Mesenchymal stem cell (in vitro differentiated cells and primary cell): ENCODE measurements around the gene SKAP1.

Experiments used
- DNase-seq: peaks from one replicate; pipeline ENCODE4 v3.0.0-alpha.2; 2013
- H2AFZ ChIP-seq: one replicate; pipeline ENCODE4 v1.6.1; 2013; ENCODE audit warnings: low read depth, mild to moderate bottlenecking, control low read depth, inconsistent platforms, low read length, moderate library complexity
- H2AK5ac ChIP-seq: 2 replicates; pipeline ENCODE4 v1.6.1; 2013; ENCODE audit warnings: low read length, moderate library complexity, mild to moderate bottlenecking, inconsistent platforms; ENCODE audit not compliant: severe bottlenecking
- H2BK120ac ChIP-seq: one replicate; pipeline ENCODE4 v1.6.1; 2013; ENCODE audit warnings: low read depth, mild to moderate bottlenecking, inconsistent platforms, low read length, moderate library complexity
- H2BK12ac ChIP-seq, 2 experiments: one replicate each; pipeline ENCODE4 v1.6.1; 2013; ENCODE audit warnings: inconsistent platforms in 2 of 2, low read length in 2 of 2, mild to moderate bottlenecking in 2 of 2, moderate library complexity in 2 of 2, control low read depth in 1 of 2
- H2BK15ac ChIP-seq: one replicate; pipeline ENCODE4 v1.6.1; 2013; ENCODE audit warnings: mild to moderate bottlenecking, low read depth, inconsistent platforms; ENCODE audit not compliant: poor library complexity, severe bottlenecking
- H2BK5ac ChIP-seq: 2 replicates; pipeline ENCODE4 v1.6.1; 2013; ENCODE audit warnings: low read depth, mild to moderate bottlenecking, low read length, control low read depth, inconsistent platforms; ENCODE audit not compliant: poor library complexity, severe bottlenecking
- H3K14ac ChIP-seq, 2 experiments: one replicate each; pipeline ENCODE4 v1.6.1; 2013; ENCODE audit warnings: inconsistent platforms in 2 of 2, low read length in 2 of 2, control low read depth in 1 of 2, mild to moderate bottlenecking in 1 of 2, moderate library complexity in 1 of 2
- H3K18ac ChIP-seq, 2 experiments: one replicate each; pipeline ENCODE4 v1.6.1; 2013; ENCODE audit warnings: inconsistent platforms in 2 of 2, low read length in 2 of 2, control low read depth in 1 of 2, low read depth in 1 of 2, mild to moderate bottlenecking in 1 of 2
- H3K23ac ChIP-seq, 2 experiments: one replicate each; pipeline ENCODE4 v1.6.1; 2013; ENCODE audit warnings: inconsistent platforms in 2 of 2, low read length in 2 of 2, mild to moderate bottlenecking in 2 of 2, moderate library complexity in 2 of 2, control low read depth in 1 of 2
- H3K27ac ChIP-seq: 2 replicates; pipeline ENCODE4 v1.5.1; 2013; ENCODE audit warnings: mild to moderate bottlenecking, moderate library complexity, low read length, control low read depth, inconsistent platforms; ENCODE audit not compliant: poor library complexity, severe bottlenecking
- H3K27me3 ChIP-seq, 2 experiments: 2 replicates each; pipeline versions ENCODE4 v1.6.1 to v1.7.0; 2013; ENCODE audit warnings: low read length in 2 of 2, mild to moderate bottlenecking in 2 of 2, moderate library complexity in 2 of 2, control low read depth in 1 of 2, inconsistent platforms in 1 of 2; ENCODE audit not compliant: control insufficient read depth in 1 of 2, insufficient read depth in 1 of 2
- H3K36me3 ChIP-seq, 2 experiments: 2 replicates each; pipeline versions ENCODE4 v1.6.1 to v1.7.0; 2013; ENCODE audit warnings: low read length in 2 of 2, control low read depth in 1 of 2, inconsistent platforms in 1 of 2, low read depth in 1 of 2, mild to moderate bottlenecking in 1 of 2; ENCODE audit not compliant: insufficient read depth in 2 of 2, control insufficient read depth in 1 of 2
- H3K4ac ChIP-seq, 2 experiments: one replicate each; pipeline ENCODE4 v1.6.1; 2013; ENCODE audit warnings: inconsistent platforms in 2 of 2, low read length in 2 of 2, mild to moderate bottlenecking in 2 of 2, moderate library complexity in 2 of 2, control low read depth in 1 of 2, low read depth in 1 of 2
- H3K4me1 ChIP-seq: 2 replicates; pipeline ENCODE4 v1.6.1; 2013; ENCODE audit warnings: low read depth, low read length, control low read depth; ENCODE audit not compliant: control insufficient read depth, insufficient read depth
- H3K4me2 ChIP-seq: 2 replicates; pipeline ENCODE4 v1.6.1; 2013; ENCODE audit warnings: low read length, mild to moderate bottlenecking, inconsistent platforms; ENCODE audit not compliant: poor library complexity, severe bottlenecking
- H3K4me3 ChIP-seq, 2 experiments: 2 replicates each; pipeline versions ENCODE4 v1.5.1 to v1.7.0; 2013; ENCODE audit warnings: low read length in 2 of 2, mild to moderate bottlenecking in 2 of 2, control low read depth in 1 of 2, low read depth in 1 of 2; ENCODE audit not compliant: insufficient read depth in 1 of 2
- H3K79me1 ChIP-seq: replicated peaks from 2 replicates; pipeline ENCODE4 v1.6.1; 2013; ENCODE audit warnings: mild to moderate bottlenecking, control low read depth, low read length, inconsistent platforms; ENCODE audit not compliant: poor library complexity, severe bottlenecking
- H3K9ac ChIP-seq: 2 replicates; pipeline ENCODE4 v1.7.0; 2013; ENCODE audit warnings: mild to moderate bottlenecking, low read length, moderate library complexity
- H3K9me3 ChIP-seq: 2 replicates; pipeline ENCODE4 v1.7.0; 2013; ENCODE audit warnings: mild to moderate bottlenecking, low read length; ENCODE audit not compliant: control insufficient read depth
- H4K8ac ChIP-seq: one replicate; pipeline ENCODE4 v1.6.1; 2013; ENCODE audit warnings: inconsistent platforms, mild to moderate bottlenecking, low read length, moderate library complexity
- H4K91ac ChIP-seq: one replicate; pipeline ENCODE4 v1.6.1; 2013; ENCODE audit warnings: mild to moderate bottlenecking, low read length, inconsistent platforms
- WGBS: methylation state at CpG from one replicate; pipeline ENCODE4 v1.1.7; 2013; ENCODE audit warnings: mixed read lengths; 5-methylcytosine and 5-hydroxymethylcytosine counted together

SKAP1 gene

GRCh38 chr17:48276776-48277175, 153.2 kb downstream of the SKAP1 start:
- H2BK12ac ChIP-seq: no peak overlapping the region
- DNase-seq: no peak
- H4K91ac ChIP-seq: no peak overlapping the region
- H2AK5ac ChIP-seq: no peak overlapping the region
- H3K36me3 ChIP-seq: no peaks in the 10 kb centered on the region
- no peak overlapping the region for H3K18ac ChIP-seq
- no peaks in the 10 kb centered on the region for H3K4me1 ChIP-seq
- no peak overlapping the region for H3K4me2 ChIP-seq
- no peak overlapping the region for H2BK15ac ChIP-seq
- no peaks in the 10 kb centered on the region for H3K79me1 ChIP-seq
- H2AFZ ChIP-seq: no peak overlapping the region
- no peak overlapping the region for H3K9ac ChIP-seq
- no peak overlapping the region for H3K4ac ChIP-seq
- H3K14ac ChIP-seq: no peak overlapping the region
- no peak overlapping the region for H3K23ac ChIP-seq
- no peak overlapping the region for H2BK120ac ChIP-seq
- no CpG with 5 or more reads among the region's 1 CpG for WGBS
- no peak overlapping the region for H4K8ac ChIP-seq
- H2BK5ac ChIP-seq: no peak overlapping the region
- no peak overlapping the region for H3K4me3 ChIP-seq
- no peaks in the 10 kb centered on the region for H3K27me3 ChIP-seq
- H3K27ac ChIP-seq: no peak overlapping the region
- H3K9me3 ChIP-seq: no peaks in the 10 kb centered on the region

GRCh38 chr17:48270899-48271298, 159.1 kb downstream of the SKAP1 start:
- Histone ChIP-seq H2AFZ (no peak overlapping the region), H2BK15ac (no peak overlapping the region)
- WGBS: 82% methylated on average over 1 of the region's 2 CpGs

GRCh38 chr17:48269209-48269608, 160.8 kb downstream of the SKAP1 start:
- H3K4me1 ChIP-seq: peaks cover 3% of the 10 kb centered on the region
- no peak overlapping the region for H2AFZ ChIP-seq
- H3K23ac ChIP-seq: no peak overlapping the region
- no peak for DNase-seq
- no peak overlapping the region for H4K8ac ChIP-seq
- H3K14ac ChIP-seq: no peak overlapping the region
- no peak overlapping the region for H3K4ac ChIP-seq
- H3K27ac ChIP-seq: no peak overlapping the region
- no peak overlapping the region for H3K9ac ChIP-seq
- H3K4me3 ChIP-seq: no peak overlapping the region
- no peaks in the 10 kb centered on the region for H3K27me3 ChIP-seq
- H2BK15ac ChIP-seq: no peak overlapping the region
- no peaks in the 10 kb centered on the region for H3K79me1 ChIP-seq
- WGBS: no CpG with 5 or more reads among the region's 1 CpG
- no peaks in the 10 kb centered on the region for H3K9me3 ChIP-seq
- no peak overlapping the region for H2BK12ac ChIP-seq
- no peak overlapping the region for H2BK5ac ChIP-seq
- H3K36me3 ChIP-seq: no peaks in the 10 kb centered on the region
- H2AK5ac ChIP-seq: no peak overlapping the region
- no peak overlapping the region for H3K4me2 ChIP-seq
- H4K91ac ChIP-seq: no peak overlapping the region
- H2BK120ac ChIP-seq: no peak overlapping the region
- H3K18ac ChIP-seq: no peak overlapping the region

More at GRCh38 chr17:48270899-48271298, 159.1 kb downstream of the SKAP1 start:
- Histone ChIP-seq H3K79me1 (no peaks in the 10 kb centered on the region), H3K14ac (no peak overlapping the region), H2AK5ac (no peak overlapping the region), H3K4me3 (no peak overlapping the region), H3K4me1 (peaks cover 1% of the 10 kb centered on the region), H4K91ac (no peak overlapping the region), H3K9ac (no peak overlapping the region), H3K27me3 (no peaks in the 10 kb centered on the region), H3K23ac (no peak overlapping the region), H2BK12ac (no peak overlapping the region), H2BK5ac (no peak overlapping the region), H4K8ac (no peak overlapping the region), H3K18ac (no peak overlapping the region), H3K36me3 (no peaks in the 10 kb centered on the region), H3K4ac (no peak overlapping the region), H3K27ac (no peak overlapping the region), H3K9me3 (no peaks in the 10 kb centered on the region), H2BK120ac (no peak overlapping the region), H3K4me2 (no peak overlapping the region)
- no peak for DNase-seq

- no peak overlapping the region for H3K4ac ChIP-seq
- no peak overlapping the region for H4K8ac ChIP-seq
- no peak overlapping the region for H2AFZ ChIP-seq
- H3K9me3 ChIP-seq: no peaks in the 10 kb centered on the region
- no peak for DNase-seq
- WGBS: 72% methylated on average over 7 of the region's 8 CpGs
- H3K36me3 ChIP-seq: no peaks in the 10 kb centered on the region
- no peak overlapping the region for H2BK120ac ChIP-seq
- peak overlapping the region; percentile 66 for H3K9ac ChIP-seq
- no peak overlapping the region for H2AK5ac ChIP-seq
- H3K4me3 ChIP-seq: no peak overlapping the region
- H3K27ac ChIP-seq: no peak overlapping the region
- no peak overlapping the region for H2BK15ac ChIP-seq
- no peaks in the 10 kb centered on the region for H3K27me3 ChIP-seq
- H4K91ac ChIP-seq: no peak overlapping the region
- peaks cover 3% of the 10 kb centered on the region for H3K4me1 ChIP-seq
- H3K18ac ChIP-seq: no peak overlapping the region
- H3K4me2 ChIP-seq: no peak overlapping the region
- H3K14ac ChIP-seq: no peak overlapping the region
- H3K23ac ChIP-seq: no peak overlapping the region
- no peaks in the 10 kb centered on the region for H3K79me1 ChIP-seq
- no peak overlapping the region for H2BK5ac ChIP-seq
- H2BK12ac ChIP-seq: no peak overlapping the region
Observed at GRCh38 chr17:48263731-48264035, 166.3 kb downstream of the SKAP1 start.
